Measurements from ENCODE around the gene EEPD1. TPM values are rescaled to one million over a fixed set of nuclear protein-coding genes. Genes with fewer than 3 reads are reported as not detected.

EEPD1 gene
- total and polyA plus RNA-seq, 11 donors, result 3.7 to 12.2 (median 7.7) TPM

- Histone ChIP-seq H3K27ac (no peak overlapping the region), H3K9me3 (peaks cover 0 to 7% (median 0%) of the 10 kb centered on the region in 12 donors), H3K4me1 (peaks cover 0 to 11% (median 1%) of the 10 kb centered on the region in 12 donors), H3K36me3 (no peaks in the 10 kb centered on the region), H3K4me3 (no peak overlapping the region), H3K27me3 (no peaks in the 10 kb centered on the region)
- 74 to 87% (median 85%) methylated on average over 1 of the region's 1 CpG for whole genome bisulfite sequencing, 4 donors
- TF ChIP-seq POLR2A (IDR thresholded peaks at IDR 0.05), result no peak
- no peak for TF ChIP-seq CTCF (IDR thresholded peaks at IDR 0.05)
- intact Hi-C loops (cut with DNase I), result no loop called here
- ATAC-seq (no peak), DNase-seq (no peak)
Observed at GRCh38 chr7:36141351-36141750, 11.7 kb upstream of the EEPD1 start.

GRCh38 chr7:36141850-36142249, 11.2 kb upstream of the EEPD1 start:
- Histone ChIP-seq H3K36me3 (no peaks in the 10 kb centered on the region), H3K27ac (no peak overlapping the region), H3K9me3 (peaks cover 0 to 7% (median 0%) of the 10 kb centered on the region in 12 donors), H3K4me1 (peaks cover 0 to 11% (median 1%) of the 10 kb centered on the region in 12 donors), H3K27me3 (no peaks in the 10 kb centered on the region), H3K4me3 (no peak overlapping the region)
- DNase-seq, result no peak
- no peak for ATAC-seq
- TF ChIP-seq CTCF (IDR thresholded peaks at IDR 0.05) (no peak), POLR2A (IDR thresholded peaks at IDR 0.05) (no peak)
- intact Hi-C loops (cut with DNase I), result no loop called here

- TF ChIP-seq POLR2A (IDR thresholded peaks at IDR 0.05) (no peak), CTCF (IDR thresholded peaks at IDR 0.05) (no peak)
- Histone ChIP-seq H3K9me3 (peaks cover 0 to 11% (median 1%) of the 10 kb centered on the region in 12 donors), H3K4me1 (peaks cover 0 to 9% (median 0%) of the 10 kb centered on the region in 12 donors), H3K27ac (no peak overlapping the region), H3K36me3 (no peaks in the 10 kb centered on the region), H3K4me3 (no peak overlapping the region), H3K27me3 (no peaks in the 10 kb centered on the region)
- ATAC-seq (no peak), DNase-seq (no peak)
- intact Hi-C loops (cut with DNase I), result no loop called here
Observed at GRCh38 chr7:36144189-36144588, 8.9 kb upstream of the EEPD1 start.

GRCh38 chr7:36145686-36146085, 7.4 kb upstream of the EEPD1 start:
- H3K27ac ChIP-seq, result no peak overlapping the region
- H3K9me3 ChIP-seq, result peaks cover 0 to 10% (median 1%) of the 10 kb centered on the region in 12 donors
- ATAC-seq (no peak), DNase-seq (no peak)
- no peak overlapping the region for H3K4me3 ChIP-seq
- intact Hi-C loops (cut with DNase I), result no loop called here
- no peak for TF ChIP-seq POLR2A (IDR thresholded peaks at IDR 0.05)
- TF ChIP-seq CTCF (IDR thresholded peaks at IDR 0.05), result no peak
- no peaks in the 10 kb centered on the region for H3K36me3 ChIP-seq
- H3K27me3 ChIP-seq, result no peaks in the 10 kb centered on the region
- peaks cover 0 to 9% (median 0%) of the 10 kb centered on the region in 12 donors for H3K4me1 ChIP-seq
- WGBS, 4 donors, result 43 to 67% (median 56%) methylated on average over 1 of the region's 1 CpG
